Epithelial cell of prostate (primary cell): ENCODE measurements around the gene HOATZ.

Experiments
- DNase-seq: peaks from one replicate; pipeline ENCODE4 v3.0.0-alpha.2; 2011; ENCODE audit warnings: low read depth, low spot score
- H3K27ac ChIP-seq: fragments of 450-650 bp; 2 replicates; pipeline ENCODE4 v1.5.1; 2017; ENCODE audit warnings: mild to moderate bottlenecking

The HOATZ gene

DNA sequence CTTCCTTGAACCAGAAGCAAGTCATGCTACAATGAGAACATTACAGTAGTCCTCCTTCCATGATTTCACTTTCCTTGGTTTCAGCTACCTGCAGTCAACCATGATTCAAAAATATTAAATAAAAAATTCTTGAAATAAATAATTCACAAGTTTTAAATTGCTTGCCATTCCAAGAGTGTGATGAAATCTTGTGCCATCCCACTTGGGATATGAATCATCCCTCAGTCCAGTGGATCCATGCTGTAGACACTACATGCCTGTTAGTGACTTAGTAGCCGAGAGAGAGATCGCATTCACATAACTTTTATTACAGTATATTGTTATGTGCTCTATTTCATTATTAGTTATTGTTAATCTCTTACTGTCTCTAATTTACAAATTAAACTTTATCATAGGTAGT lies 6.0 kb downstream of the HOATZ start:
- H3K27ac ChIP-seq, result peak overlapping the region; percentile 51
- no peak for DNase-seq

DNA sequence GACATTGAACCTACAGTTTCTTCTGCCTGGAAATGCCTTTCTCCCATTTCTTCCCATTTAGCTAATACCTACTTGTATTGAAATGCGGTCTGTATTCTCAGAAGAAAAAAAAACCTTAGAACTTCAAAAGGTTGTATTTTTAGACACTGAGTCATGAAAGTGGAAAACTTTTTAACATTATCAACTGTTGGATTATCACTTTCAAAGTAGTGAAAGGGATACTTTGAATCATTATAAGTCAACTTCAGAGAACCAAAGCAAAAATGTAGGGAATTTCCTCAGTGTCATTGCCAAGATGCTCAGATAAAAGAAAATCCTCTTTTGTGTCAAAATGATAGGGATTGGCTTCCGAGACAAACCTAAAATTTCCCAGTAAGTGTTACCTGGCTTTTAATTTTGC lies 6.6 kb downstream of the HOATZ start:
- H3K27ac ChIP-seq, result peak overlapping the region; percentile 51
- DNase-seq, result no peak

DNA sequence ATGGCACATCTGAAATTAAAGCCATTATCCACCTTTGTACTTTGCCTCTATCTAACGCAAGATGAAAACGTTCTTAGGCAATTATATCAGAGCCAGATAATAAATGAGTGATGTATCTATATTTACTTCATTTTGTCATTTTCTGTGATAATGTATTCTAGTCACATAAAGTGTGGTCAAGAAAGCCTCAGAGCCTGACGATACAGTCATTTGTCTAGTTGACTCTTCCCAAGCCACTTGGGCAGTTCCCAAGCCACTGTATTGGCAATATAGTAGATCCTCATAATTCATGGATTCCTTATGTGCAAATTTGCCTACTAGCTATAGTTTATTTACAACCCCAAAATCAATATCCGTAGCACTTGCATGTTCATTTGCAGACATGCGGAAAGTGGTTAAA lies 7.8 kb downstream of the HOATZ start:
- DNase-seq, result no peak
- H3K27ac ChIP-seq, result no peak overlapping the region

DNA sequence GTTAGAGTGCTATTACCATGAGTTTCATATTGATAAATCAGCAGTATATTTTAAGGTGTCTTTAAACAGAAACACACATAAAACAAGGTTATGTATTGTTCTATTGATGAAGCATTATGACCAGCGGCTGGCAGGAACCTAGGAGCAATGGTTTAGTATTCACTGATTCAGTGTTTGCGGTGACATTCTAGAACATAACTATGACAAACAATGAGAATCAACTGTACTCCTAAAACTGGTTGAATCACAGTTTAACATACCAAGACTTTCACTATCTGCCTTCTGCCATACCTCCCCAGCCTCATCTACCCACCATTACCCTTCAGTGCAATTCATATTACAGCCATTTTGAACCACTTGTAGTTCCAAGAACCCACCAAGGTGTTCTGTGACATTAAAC lies 8.8 kb downstream of the HOATZ start:
- DNase-seq, result no peak
- peak overlapping the region; percentile 86 for H3K27ac ChIP-seq

DNA sequence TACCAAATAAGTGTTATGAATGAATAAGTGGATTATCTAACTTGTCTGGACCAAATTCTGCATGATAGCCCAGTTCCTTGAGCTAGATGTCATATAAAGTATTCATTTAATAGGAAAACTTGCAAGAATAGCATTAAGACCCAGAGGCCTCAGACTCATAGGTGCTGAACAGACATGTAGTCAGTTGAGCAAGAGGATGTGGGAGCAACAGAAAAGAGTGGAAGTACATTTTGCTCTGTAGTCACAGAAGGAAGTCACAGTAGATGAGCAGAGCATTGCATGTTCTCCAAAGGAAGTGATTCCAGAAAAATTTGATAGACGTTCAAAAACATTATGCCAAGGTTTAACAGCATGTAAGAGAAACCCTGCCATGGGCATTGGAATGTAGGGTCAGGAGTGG lies 9.5 kb downstream of the HOATZ start:
- no peak for DNase-seq
- peak overlapping the region; percentile 86 for H3K27ac ChIP-seq

DNA sequence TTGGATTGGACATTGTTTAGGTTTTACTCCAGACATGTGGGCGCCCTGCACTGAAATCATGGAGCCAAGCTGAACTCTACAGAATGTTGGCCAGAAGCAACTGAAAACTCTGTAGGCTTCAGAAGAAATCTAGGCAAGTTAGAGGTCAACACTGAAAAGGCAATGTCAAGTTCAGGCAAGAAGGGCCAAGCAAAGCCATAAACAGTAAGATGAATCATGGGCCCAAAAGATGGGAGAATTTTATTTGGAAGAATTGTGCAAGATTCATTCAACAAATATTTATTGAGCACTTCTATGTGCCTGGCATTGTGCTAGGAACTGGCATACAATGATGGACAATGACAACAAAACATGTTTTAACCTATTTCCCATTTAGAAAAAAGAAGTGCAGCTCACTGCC lies 10.9 kb downstream of the HOATZ start:
- peak overlapping the region; percentile 86 for H3K27ac ChIP-seq

DNA sequence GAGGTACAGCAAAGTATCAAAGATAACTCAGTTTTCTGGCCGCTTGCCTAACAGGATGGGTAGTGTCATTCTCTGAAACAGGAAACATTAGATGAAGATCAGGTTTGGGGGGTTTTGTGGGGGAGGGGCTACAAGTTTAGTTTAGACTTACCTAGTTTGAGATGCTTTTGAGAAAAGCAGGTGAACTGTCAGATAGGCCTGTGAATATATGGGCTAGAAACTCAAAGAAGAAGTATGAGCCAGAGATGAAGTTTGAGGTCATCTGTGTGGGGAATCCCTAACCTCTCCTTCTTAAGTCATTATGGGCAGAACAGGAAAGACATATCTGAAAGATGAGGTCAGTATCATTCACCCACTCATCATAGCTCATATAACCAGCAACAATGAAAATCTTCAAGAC lies 11.9 kb downstream of the HOATZ start:
- DNase-seq, result peak; percentile 85
- H3K27ac ChIP-seq, result peak overlapping the region; percentile 86

More for the DNA sequence above, 10.9 kb downstream of the HOATZ start:
- DNase-seq, result no peak

DNA sequence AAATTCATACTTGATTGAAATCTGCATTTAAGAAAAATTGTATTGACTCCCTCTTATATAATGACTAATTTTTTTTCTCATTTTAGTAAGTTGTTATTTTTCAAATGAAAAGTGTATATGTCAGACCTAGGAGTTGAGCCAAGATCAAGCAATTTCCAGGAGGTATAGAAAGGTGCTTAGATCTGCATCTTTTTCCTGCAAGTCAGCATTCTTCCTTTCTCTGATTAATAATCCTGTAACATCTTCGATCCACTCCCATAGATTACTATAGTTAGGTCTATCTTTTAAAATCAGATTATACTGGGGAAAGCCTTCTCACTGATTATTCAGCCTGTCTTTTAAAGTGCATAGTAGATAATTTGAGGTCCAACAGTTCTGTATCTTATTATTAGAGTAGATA lies 12.7 kb downstream of the HOATZ start:
- no peak for DNase-seq
- peak overlapping the region; percentile 86 for H3K27ac ChIP-seq

DNA sequence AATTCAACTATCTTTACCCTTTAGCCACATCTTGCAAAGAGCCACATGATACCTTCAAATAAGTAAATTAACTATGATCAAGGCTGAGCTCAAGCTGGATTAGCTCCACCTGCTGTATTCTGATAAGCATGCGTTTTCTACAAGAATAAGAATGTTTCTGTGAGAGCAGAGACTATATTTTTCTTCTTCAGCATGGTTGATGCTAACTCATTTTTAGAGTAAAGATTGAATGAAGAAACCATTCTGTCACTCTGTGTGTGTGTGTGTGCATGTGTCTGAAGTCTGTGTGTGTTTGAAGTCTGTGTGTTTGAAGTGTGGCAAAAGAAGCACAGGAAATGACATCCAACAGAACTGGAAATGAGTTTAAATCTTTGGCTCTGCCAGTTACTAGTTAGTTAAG lies 14.0 kb downstream of the HOATZ start:
- DNase-seq, result no peak
- H3K27ac ChIP-seq, result peak overlapping the region; percentile 81

DNA sequence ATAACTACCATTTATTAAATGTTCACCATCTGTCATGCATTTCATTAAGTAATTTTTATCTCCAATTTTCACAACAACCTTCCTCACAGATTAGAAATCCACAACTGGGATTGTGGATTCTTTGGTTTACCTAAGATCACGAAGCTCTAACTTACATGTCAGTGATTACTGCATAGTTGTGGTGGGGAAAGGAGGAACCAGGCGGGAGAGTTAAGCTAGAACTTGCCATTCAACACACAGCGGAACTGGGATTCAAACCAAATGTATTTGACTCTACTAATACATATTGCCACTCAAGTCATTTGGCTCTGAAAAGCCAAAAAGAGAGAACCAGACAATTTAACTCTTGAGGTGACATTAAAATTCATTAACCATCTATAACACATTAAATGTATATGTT lies 15.5 kb downstream of the HOATZ start:
- peak overlapping the region; percentile 81 for H3K27ac ChIP-seq
- DNase-seq, result peak; percentile 58

DNA sequence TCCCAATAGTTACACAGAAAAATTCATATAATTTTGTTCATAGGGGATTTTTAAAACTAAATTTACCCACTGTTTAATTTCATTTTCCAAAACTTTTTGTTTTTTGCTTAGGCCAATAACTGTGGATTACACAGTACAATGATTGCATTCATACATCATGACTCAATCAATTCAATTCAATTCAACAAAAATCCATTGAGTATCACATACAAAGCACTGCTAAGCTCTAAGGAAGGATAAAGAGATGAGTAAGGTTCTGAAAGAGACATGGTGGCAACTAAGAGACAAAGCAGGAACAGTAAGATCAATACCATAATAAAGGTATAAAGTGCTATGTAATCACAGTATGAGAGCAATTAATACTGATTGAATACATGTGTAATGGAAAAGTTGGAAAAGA lies 16.6 kb downstream of the HOATZ start:
- H3K27ac ChIP-seq, result peak overlapping the region; percentile 81
- DNase-seq, result no peak

DNA sequence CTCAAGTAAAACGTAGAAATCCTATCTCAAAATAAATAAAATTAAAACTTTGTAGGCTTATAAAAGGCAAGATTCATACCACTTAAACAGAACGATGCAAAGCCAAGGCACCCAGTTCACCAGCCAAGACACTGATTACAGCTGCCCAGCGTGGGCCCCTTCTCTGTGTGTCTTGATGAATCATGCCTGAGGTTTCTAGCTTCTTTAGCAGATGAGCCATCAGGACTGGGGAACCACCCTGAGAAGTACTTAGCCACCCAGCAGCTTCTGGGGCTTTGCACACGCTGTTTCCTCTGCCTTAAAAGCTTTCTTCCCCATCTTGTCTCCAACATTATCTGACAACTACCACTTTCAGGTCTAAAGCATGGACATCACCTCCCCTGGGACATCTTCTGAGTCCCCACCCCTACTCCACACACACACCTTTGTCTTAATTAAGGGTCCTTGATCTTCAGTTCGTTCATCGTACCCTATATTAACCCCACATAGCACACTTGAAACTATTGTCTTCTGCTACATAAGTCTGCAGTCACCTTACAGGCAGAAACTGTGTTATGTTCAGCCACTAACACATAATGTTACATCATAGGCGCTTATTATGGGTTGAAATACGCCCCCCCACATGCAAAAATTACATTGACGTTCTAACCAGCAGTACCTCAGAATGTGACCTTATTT lies 17.2 kb downstream of the HOATZ start:
- peak; percentile 91 for DNase-seq
- H3K27ac ChIP-seq, result peak overlapping the region; percentile 81

DNA sequence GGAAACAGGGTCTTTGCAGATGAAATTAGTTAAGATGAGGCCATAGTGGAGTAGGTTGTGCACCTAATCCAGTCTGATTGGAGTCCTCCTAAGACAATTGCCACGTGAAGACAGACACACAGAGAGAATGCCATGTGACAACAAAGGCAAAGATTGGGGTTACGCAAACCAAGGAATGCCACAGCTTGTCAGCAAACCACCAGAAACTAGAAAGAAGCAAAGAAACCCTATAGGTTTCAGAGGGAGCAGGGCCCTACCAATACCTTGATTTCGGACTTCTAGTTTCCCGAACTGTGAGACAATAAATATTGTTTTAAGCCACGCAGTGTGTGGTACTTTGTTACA lies 17.8 kb downstream of the HOATZ start:
- DNase-seq, result no peak

DNA sequence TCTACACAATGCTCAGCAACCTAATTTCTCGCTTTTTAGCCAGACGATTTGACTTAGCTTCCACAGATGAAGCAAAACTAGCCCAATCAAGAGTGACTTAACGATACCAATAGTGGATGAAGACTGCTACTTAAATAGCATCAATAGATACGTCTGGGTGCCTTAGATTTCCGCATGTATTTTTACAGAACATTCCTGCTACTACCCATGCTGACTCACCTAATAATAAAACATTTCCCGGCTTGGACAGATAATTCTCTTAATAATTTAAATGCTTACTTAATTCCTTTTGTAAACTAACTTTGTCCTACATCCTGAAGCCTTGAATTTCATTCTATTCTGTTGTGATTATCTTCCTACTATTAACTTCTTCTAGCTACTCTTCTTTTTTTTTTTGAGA lies 20.7 kb downstream of the HOATZ start:
- no peak overlapping the region for H3K27ac ChIP-seq
- DNase-seq, result no peak

More for the DNA sequence above, 17.8 kb downstream of the HOATZ start:
- H3K27ac ChIP-seq, result peak overlapping the region; percentile 81

DNA sequence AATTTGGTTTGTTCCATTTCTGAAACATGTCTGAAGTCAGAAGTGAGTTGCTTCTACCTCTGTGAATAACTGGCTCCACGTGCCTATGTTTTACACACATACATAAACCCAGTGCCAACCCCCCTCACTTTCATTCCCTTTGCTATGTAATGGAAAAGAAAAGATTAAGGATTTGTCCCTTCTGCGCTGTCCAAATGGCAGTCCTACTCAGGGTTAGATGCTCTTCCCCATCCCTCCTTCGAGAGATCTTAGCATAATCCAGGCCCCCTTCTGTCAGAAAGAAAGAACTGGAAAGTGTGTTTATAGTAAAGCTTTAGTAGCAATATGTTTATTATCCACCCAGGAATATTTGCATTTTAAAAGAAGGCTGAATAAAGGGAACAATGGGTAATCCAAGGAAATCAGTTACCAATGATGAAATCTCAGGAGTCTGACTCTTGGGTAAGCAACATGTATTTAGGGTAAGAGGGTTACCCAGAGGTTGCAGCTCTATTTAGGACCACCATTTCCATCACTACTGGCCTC lies 22.8 kb downstream of the HOATZ start:
- DNase-seq, result no peak
- no peak overlapping the region for H3K27ac ChIP-seq

DNA sequence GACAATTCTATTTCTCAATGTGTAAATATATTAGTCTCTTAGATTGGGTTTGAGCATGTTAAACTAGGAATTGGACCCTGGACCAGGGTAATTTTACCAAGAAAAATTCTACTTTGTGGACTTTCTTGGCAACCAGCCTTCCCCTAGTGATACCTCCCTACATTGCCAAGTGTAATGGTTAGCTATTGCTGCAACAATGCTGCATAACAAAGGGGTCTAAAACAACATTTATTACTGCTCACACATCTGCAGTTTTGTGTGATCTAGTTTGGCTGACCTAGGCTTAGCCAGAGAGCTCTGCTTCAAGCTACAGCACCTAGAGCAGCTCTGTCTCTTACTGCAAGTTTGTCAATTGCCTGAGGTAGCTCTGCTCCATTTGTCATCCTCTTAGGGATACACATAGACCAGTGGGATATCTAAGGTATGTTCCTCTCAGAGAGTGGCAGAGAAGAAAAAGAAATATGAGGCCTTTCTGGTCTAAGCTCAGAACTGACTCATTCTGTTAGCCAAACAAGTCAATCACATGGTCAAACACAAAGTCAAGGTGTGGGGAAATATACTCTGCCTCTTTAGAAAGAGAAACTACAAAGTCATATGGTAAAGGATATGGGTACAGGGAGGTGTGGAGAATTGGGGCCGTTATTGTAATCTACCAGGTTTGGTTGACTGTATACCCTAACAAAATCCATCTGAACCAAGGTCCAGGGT lies 24.0 kb downstream of the HOATZ start:
- peak; percentile 68 for DNase-seq
- peak overlapping the region; percentile 49 for H3K27ac ChIP-seq

DNA sequence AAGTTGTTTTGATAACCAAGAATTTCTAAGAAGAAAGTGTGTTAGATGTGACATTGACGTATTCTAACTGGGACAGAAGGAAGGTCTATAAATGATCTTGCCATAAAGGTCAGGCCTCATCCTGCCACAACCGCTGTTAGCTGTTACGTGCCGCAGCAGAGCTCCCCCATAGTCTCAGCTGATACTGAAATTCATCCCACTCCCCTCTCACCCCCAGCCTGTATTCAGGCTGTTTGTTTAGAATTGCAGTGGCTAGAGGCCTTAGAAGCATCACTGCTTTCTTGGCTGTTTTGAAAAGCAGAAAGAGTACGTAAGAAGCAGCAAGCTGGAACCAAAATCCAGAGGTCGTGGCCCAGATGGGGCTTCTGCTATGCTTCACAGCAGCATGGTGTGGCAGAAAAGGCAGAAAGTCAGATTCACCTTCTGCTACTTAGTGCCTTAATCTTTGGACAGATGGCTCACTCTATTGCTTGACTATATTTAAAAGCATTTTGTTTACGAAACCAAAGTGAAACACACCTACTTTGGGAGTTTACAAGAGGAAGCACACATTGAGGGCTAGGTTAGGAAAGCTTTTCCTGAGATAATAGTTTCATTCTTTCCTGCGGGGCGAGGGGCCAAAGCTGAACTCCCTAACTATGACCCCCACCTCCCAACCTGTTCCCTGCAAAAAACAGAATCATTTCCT lies 25.0 kb downstream of the HOATZ start:
- H3K27ac ChIP-seq, result peak overlapping the region; percentile 49
- DNase-seq, result no peak

DNA sequence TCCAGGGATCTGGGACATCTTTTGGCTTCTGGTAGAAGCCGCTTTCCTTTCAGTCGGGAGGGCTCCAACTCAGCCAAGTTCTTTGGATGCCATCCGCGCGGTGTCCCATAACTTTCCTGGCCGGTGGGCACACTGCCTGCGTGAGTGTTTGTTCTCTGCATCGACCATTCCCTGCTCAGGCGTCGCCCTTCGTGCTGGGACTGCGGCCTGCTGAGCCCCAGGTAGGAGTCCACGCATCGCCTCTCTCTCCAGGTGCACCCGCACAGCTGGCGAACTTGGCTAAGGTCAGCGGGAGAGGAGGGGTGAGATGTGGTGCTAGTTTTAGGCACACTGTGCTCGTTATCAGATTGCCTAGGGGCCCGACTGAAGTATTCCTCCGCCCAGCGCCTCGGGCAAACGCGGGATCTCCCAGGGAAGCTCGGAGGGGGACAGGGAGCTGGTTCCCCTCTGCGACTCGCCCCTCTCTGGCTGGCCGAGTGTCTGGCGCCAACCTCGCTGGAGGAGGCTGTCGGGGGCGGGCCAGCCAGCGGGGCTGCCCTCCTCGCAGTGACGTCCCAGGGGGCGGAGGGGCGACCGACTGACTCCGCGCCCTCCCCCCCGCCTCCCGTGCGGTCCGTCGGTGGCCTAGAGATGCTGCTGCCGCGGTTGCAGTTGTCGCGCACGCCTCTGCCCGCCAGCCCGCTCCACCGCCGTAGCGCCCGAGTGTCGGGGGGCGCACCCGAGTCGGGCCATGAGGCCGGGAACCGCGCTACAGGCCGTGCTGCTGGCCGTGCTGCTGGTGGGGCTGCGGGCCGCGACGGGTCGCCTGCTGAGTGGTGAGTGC lies 25.7 kb downstream of the HOATZ start, which contains the start of gene LAYN:
TSS of gene LAYN (plus strand) at position 607 of the 823 bp plus-strand sequence. CDS start at position 731, 124 bp downstream.
- no peak for DNase-seq
- H3K27ac ChIP-seq, result peak within 1 kb of the TSS; percentile 49

DNA sequence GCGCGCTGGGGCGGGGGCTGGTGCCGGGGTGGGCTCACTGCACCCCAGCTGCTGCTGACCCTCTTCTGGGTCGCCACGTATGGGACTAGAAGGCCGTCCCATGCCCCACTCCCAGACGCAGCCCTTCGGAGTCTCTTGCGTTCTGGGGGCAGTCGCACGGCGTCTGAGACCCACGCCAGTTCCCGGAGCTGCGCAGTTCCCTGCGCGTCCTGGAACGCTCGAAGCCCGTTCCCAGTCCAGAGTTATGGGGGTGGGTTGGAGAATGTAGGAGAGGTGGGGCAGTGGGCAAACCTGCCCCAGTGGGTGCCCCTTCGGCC lies 26.3 kb downstream of the HOATZ start:
- peak overlapping the region; percentile 49 for H3K27ac ChIP-seq
- DNase-seq, result no peak

DNA sequence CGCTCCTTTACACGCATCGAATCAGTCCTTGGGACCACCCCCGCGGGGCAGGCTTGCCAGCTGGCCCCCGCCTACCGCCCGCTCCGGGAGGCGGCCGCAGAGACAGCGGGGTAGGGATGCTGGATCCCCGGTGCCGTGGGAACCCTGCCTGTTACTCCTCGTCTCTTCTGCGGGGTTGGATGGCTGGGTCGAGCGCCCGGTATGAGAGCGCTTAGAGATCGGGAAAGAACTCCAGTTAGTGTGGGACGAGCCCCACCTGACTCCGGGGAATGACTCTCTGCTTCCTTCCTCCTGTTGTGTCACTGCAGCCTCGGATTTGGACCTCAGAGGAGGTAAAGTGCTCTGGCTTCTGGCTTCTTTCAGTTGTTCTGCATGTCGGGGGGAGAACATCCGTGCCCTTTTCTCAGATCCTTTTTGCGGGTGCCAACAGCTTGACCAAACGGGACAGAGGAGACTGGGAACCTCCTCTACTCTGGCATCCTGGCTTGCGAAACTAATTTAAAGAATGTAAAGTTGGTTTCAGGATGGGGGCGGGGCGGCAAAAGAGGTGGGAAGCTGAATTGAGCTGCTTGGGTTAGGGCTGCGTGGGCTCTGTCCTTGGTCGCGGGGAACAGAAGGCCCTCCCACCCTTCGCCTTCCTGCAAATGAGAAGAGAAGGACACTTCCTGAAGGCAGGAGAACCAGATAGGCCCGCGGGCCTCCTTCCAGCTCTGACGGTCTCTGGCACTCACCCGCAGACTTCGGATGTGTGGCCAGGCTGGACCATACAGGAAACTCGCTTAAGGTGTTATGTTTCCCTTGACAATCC lies 26.9 kb downstream of the HOATZ start:
- no peak for DNase-seq
- H3K27ac ChIP-seq, result peak overlapping the region; percentile 49
